CD4-positive, alpha-beta T cell treated with Interleukin-17A for 4 hours (primary cell): ENCODE measurements around the gene IFI6.
"Not testable (repeated sequence)": the region's sequence is repeated elsewhere in the genome, so short reads cannot be mapped to it uniquely, and the experiment has no call there.

Experiments used
- DNase-seq: peaks from one replicate; pipeline ENCODE4 v3.0.0-alpha.2; 2020; ENCODE audit warnings: mixed read lengths

Gene IFI6

DNA sequence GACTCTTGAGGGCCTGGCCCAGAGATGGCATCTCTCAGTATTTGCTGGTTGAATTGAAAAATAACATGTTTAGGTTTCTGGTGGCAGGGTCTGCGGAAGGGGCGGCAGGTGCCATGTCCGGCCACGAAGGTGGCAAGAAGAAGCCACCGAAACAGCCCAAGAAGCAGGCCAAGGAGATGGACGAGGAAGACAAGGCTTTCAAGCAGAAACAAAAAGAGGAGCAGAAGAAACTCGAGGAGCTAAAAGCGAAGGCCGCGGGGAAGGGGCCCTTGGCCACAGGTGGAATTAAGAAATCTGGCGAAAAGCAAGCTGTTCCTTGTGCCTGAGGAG is 22.7 kb downstream of the IFI6 start:
- DNase-seq: no peak

DNA sequence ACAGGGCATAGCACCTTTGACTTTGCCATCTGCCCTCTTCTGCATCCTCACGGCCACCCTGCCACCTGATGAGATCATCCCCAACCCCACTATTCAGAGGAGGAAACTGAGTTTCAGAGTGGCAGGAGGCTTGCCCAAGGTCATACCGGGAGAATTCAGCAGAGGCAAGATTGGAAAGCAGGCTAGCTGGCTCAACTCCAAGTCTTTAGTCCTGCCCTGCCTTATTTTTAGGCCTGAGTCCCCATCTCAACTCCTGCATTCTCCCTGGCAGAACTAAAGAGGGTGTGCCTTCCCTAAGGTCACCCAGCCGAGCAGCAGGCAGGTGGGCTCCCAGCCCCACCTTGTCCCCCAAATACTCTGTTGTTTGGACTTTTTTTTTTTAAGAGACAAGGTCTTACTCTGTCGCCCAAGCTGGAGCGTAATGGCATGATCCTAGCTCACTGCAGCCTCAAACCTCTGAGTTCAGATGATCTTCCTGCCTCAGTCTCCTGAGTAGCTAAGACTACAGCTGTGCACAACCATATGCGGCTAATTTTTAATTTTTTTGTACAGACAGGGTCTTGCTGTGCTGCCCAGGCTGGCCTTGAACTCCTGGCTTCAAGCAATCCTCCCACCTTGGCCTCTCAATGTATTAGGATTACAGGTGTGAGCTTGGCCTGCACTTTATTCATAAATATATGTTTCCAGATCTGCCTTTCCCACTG is 23.2 kb downstream of the IFI6 start:
- DNase-seq: no peak

DNA sequence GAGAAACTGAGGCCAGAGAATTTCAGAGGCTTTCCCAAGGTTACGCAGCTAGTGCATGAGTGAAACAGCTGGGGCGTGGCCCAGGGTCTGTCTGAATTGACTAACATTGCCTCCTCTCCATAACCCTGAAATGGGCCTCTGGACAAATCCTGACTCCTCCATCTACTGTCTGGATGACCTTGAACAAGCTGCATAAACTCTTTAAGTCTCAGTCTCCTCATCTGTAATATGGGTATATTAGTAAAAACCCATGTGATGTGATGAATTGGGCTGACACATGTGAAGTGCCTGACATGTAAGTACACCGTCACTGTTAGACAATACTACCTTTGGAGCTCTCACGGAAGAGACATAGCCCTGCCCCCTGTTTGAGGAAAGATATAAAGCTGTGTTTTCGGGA is 24.7 kb downstream of the IFI6 start:
- DNase-seq: no peak

DNA sequence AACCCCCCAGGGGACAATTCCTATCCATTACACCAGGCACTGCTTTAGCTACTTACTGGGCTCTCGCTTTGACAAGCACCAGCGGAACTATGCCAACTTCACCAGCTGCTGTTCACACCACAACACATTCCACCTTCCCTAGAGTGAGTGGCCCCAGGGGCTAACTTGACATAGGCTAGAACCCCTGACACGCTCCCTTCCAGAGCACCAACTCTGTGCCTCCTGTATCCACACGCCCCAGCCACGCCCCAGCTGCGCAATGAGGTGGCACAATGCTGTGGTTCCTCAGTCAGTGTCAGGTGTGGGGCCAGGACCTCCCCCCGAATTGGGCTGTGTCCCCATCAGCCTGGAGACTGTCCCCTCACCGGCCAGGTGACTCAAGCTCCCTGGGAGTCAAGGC is 25.3 kb downstream of the IFI6 start:
- DNase-seq: no peak

DNA sequence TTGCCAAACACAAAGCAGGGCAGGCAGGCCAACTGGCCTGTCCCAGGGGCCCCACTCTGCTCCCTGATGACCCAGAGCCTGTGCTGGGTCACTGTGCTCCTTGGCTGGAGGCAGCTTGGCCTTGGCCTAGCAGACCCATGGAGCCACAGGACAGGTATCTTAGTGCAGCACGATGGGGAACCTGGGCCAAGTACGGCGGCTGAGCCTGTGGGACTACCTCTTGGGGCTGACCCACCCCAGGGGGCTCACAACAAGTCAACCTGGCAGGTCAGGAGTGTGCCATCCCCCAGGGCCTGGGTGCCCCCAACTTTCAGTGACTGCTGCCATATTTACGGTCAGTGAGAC is 26.9 kb downstream of the IFI6 start:
- DNase-seq: no peak

DNA sequence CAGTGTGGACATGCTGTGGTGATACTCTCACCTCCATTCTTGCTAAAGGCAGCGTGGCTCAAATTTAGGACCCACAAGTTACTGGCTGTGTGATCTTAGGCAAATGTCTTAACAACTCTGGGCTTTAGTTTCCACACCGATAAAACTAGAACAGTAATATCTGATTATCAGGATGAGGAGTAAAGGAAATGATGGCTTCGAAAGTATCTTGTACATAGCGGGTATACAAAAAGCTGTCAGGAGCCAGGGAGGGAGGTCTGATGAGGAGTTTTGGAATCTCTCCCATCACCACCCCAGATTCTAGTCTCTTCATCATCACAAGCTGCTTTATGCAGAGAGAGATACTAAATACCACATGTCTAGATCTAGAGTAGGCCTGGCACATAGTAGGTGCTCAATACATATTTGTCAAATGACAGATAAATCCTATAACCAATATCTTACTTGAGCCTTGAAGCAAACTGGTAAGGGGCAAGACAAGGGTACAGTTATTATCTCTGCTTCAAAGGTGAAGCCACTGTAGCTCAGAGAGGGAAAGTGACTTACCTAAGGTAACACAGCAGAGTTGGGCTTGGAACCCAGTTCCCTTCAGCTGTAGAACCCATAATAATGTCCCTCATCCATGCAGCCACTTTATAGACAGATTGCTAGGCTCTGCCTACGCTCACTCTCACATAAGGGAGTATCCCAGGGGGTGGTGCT is 27.5 kb downstream of the IFI6 start:
- DNase-seq: no peak

DNA sequence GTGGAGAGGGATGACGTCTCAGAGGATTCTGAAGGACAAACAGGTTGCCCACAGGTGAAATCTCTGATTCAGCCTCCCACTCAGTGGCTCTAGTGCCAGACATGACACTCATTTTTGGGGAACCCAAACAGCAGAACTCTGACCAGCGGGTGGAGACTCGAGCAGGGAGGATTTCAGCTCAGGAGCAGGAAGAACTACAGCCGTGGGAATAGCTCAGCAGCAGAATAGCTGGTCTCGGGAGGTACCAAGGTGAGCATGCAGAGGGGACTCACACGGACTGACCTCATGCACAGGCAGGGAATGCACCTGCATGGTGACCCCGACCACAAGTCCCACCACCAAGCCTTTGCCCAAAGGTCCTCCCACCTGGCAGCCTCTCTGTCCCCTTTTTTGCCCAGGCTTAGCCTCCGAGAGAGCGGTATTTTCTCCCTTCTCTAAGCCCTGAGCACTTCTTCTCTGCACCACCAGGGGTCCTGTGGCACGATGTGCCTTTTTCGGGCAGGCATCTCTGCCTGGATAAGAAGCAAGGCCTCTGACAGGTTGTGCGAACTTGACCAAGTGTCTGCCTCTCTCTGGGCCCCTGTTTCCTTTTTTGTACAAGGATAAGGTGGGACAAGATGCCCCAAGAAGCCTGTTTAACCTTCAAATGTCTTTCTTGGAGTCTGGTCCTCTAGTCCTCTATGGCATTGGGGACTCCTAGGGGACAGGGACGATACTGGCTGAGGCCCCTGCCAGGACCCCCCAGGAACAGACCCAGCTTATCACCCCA is 28.2 kb downstream of the IFI6 start:
- peak; percentile 81 for DNase-seq

DNA sequence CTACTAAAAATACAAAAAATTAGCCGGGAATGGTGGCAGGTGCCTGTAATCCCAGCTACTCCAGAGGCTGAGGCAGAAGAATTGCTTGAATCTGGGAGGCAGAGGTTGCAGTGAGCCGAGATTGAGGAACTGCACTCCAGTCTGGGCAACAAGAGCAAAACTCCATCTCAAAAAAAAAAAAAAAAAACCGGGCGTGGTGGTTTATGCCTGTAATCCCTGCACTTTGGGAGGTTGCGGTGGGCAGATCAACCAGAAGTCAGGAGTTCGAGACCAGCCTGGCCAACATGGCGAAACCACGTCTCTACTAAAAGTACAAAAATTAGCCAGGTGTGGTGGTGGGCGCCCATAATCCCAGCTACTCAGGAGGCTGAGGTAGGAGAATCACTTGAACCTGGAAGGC is 31.5 kb downstream of the IFI6 start:
- not testable (repeated sequence) for DNase-seq

DNA sequence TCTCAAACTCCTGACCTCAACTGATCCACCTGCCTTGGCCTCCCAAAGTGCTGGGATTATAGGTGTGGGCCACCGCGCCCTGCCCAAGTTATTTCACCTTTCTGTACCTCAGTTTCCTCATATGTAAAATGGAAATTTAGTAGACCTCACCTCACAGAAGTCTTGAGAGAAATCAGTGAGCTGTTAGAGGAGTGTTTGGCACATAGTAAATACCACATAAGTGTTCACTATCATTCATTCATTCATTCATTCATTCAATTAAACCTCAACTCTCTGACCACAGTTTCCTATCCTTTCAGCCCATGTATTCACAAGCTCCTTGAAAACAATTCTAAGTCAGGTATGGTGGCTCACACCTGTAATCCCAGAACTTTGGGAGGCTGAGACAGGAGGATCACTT is 33.2 kb downstream of the IFI6 start:
- no peak for DNase-seq

DNA sequence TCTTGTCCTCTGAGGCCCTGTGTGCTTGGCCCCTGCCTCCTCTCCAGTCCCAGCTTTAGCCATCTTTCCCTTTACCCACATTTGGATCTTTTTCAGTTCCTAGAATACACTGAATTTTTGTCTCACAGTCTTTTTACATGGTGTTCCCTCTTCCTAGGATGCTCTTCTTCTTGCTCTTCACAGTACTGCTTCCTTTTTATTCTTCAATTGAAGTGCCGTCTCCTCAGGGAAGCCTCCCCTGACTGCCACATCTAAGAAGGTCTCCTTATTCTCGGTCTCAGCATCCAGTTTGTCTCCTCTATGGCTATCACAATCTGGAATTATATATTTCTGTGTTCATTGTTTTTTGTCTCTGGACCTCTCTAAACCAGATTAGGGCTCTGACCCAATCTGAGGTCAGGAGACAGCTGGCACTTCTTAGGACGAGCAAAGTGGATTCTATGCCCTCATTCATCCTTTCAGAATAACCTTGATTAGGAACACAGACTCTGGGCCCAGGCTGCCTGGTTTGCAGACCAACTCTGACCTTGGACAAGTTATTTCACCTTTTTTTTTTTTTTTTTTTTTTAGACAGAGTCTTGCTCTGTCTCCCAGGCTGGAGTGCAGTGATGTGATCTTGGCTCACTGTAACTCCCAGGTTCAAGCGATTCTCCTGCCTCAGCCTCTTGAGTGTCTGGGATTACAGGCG is 33.8 kb downstream of the IFI6 start:
- DNase-seq: no peak

DNA sequence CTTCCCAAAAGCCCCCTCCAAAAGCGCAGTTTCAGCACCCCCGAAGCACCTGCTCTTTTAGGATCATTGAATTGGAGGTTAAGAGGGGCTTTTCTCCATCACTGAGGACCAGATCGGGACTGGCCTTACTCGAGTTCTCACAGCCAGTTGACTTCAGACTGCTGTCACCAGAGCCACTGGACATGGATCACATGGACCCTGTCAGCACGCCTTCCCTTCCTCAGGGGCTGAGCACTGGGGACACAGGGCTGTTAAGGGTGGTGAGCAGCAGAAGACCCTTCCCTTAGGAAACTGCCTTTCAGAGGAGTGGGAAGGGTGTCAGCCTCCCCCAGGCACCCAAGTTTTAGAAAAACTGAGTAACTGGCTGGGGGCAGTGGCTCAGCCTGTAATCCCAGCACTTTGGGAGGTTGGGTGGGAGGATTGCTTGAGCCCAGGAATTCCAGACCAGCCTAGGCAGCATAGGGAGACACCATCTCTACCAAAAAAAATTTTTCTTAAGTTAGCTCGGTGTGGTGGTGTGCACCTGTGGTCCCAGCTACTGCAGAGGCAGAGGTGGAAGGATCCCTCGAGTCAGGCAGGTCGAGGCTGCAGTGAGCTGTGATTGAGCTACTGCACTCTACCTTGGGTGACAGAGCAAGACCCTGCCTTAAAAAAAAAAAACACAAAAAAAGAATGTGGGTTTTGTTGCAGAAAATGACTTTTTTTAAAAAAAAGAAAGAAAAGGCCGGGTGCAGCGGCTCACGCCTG is 36.4 kb downstream of the IFI6 start:
- DNase-seq: no peak

DNA sequence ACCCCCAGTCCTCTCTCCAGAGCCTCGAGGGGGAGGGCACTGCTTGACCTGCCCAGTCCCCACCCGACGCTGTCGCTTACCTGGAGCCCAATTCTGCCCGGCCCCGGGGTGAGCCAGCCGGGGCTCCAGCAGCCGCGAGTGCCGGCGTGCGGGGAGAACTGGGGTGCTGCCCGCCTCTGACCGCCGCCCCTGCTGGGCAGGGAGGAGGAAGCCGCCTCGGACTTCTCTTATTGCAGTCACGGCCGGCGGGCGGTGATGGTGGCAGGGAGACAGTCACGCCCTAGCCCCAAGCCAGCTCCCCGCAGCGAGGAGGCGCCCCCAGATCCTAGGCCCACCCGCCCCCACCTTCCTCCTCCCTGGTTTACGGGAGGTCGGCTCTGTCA is 37.0 kb downstream of the IFI6 start, which contains the start of gene FGR:
Gene FGR, minus strand, starts transcription at position 201 of the 383 bp plus-strand sequence. CDS start 11,269 bp downstream, outside the sequence.
- DNase-seq: no peak

DNA sequence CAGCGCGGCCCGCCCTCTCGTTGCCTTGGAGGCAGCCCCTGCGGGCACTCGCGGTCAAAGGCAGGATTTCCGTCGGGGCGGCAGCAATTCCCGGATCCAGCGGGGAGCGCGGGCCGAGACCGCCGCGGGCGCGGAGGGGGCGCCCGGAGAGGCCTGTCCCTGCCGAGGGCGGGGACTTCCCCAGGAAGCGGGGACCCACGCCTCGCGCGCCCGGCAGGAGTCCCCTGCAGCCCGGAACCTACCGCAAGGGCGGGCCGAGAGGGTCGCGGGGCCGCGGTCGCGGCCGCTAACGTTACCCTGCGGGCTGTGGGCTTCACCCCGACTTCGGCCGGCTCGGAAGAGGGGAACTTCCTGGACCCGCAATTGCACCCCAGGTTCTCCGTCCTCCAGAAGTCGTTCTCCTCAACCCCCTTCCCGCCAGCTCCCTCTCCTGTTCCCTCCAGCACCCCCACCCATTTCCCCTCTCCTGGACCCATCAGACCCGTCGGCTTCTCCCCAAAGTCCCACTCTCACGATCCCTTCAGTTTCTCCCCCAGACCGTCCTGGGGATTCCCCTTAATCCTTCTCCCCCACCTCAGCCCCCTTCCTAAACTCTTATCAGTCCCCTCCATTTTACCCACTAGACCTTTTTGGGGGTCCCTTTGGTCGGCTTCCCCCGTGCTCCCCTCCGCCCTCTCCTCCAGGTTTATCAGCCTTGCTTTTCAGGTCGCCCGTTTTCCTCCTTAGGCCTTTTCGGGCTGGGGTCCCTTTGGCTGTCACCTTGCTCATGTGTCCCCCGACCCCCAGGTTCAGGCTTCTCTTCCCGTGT is 37.6 kb downstream of the IFI6 start:
- peak; percentile 59 for DNase-seq

DNA sequence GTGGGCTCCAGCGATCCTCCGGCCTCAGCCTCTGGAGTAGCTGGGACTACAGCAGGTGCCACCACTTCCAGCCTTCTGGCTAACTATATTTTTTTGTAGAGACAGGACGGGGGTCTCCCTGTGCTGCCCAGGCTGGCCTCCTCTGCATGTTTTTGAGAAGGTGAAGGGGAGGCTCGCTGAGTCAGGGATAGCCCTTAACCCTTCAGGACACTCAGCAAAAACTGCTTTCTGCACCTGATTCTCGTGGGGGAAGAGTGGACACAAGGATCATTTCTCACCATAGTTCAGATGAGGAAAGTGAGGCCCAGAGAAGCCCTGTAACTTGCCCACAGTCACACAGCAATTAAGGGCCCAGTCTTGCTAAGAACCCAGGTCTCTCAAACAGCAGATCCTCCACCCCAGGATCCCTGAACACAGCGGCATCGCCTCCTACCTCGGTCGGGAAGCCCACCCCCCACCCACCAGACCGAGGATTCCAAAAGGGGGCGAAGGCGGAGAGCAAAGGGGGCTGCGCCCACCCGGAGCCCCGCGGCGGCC is 38.3 kb downstream of the IFI6 start:
- no peak for DNase-seq

DNA sequence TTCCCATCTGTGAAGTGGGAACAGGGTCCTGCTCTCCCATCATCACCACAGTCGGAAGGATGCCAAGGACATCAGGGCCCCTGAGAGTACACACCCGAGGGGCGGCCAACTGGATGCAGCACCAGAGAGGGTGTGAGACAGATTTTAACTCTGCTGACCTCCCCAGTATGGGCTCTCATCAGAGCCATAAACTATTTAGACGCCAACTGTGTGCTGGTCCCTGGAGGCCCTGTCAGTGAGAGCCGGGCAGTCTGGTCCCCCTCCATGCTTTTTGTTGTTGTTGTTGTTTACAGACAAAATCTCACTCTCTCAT is 38.7 kb downstream of the IFI6 start:
- no peak for DNase-seq

DNA sequence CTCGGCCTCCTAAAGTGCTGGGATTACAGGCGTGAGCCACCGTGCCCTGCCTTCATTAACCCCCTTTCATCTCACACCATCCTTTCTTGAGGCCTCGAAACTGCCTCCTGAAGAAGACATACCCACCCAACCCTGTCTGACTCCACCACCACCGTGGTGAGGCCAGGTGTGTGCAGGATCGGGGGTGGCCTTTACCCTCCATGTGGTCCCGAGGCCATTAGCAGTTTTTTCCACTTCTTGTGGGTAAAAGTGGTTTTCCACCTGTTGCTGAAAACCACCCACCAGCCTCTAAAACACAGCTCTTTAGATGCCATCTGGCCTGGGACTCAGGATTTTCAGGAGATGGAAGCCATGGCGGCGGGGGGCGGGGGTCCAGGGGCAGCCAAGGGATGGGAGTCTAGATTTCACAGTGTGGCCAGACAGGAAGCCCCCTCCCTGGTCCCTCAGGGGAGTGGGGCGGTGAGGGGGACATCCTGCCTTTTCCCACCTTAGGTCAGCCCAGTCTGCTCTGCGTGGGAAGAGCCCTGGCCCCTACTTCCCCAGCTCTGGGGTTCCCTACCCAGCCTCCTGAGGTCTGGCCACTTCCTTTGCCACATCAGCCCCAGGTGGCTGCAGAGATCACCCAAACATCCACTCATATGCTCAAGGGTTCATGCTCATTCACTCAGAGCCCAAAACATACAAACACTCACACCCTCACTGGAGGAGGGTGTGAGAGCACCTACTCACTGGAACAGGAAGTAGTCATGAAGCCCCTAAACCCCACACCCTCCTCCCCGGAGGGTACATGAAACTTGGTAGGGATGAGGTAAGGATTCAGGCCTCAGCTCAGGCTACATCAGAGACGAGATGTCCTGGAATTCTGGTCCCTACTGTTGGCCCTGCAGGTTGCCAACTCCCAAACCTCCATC is 39.4 kb downstream of the IFI6 start:
- DNase-seq: peak; percentile 41

DNA sequence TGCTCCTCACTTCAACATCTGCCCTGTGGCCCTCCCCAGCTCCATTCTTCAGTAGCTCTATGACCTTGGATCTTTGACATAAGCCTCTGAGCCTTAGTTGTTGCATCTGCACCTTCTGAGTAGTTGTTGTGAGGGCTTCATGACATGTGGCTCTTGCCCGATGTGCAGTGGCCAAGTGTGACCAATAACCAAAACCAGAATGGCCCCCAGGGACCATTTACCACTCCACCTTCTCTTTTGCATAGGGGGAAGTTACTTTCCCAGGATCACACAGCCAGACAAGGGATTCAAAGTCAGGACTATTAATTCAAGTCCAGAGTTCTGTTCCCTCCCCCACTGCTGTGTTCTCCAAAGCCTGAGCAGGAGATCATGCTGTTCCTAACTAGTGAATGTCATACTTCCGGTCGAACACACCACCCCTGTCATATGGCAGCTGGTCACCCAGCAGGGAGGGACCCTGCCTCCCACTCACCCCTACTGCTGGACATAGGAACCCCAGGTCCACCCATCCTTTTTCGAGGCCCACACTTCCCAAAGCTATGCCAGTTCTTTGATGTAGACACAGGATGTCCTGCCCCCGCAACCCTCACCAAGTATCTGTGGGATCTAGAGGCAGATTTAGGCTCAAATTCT is 41.0 kb downstream of the IFI6 start:
- no peak for DNase-seq

DNA sequence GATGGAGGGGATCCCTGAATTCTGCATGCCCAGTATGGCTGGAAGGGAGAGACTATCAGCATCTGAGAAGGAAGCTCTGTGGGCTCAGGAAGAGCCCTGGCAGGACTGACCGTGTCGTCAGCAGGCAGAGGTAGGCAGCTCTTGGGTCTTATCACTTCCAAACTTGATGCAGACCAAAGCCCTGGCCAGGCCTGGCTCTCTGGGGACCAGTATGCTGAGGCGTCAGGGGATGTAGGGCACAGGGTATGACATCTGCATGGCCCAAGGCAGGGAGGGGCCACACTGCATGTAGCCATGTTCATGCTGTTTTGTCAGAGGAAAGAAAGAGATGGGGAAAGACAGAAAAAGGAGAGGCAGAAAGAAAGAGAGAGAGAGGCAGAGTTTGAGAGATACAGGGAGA is 43.3 kb downstream of the IFI6 start:
- DNase-seq: no peak

DNA sequence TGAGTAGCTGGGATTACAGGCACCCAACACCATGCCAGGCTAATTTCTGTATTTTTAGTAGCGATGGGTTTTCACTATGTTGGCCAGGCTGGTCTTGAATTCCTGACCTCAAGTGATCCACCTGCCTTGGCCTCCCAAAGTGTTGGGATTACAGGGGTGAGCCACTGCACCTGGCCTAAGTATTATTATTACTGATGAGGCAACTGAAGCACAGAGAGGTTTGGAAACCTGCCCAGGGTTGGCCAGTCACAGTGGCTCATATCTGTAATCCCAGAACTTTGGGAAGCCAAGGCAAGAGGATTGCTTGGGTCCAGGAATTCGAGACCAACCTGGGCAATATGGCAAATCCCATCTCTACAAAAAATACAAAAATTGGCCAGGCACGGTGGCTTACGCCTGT is 44.3 kb downstream of the IFI6 start:
- DNase-seq: not testable (repeated sequence)

DNA sequence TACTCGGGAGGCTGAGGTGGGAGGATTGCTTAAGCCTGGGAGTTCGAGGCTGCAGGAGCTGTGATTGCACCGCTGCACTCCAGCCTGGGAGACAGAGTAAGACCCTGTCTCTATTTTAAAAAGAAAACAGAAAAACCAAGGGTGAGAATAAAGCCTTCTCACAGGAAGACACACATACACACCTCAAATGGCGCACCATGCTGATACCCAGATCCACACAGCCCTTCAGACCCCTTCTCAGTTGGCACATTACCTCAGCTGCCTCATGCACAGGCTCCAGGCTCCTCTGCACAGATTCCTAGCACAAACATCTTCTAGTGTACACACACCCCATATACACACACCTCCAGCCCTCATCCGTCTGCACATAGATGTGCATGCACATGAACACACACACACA is 44.9 kb downstream of the IFI6 start:
- DNase-seq: no peak
